ENCODE data around the gene ITIH4. TPM values are rescaled to one million over a fixed set of nuclear protein-coding genes. Genes with fewer than 3 reads are reported as not detected.
A peak's percentile ranks its signal among the peaks of the same experiment; 100 is the strongest.

ITIH4 gene
- total and polyA plus RNA-seq, 2 of the 13 experiments (the other 11 are each of a cell fraction or from before 2014, with no cell fraction given), result 2.7 to 5.3 TPM

GRCh38 chr3:52845157-52845556, 14.7 kb upstream of the ITIH4 start (continued):
- TF ChIP-seq ZNF687 (CRISPR knock-in tag; IDR thresholded peaks at IDR 0.05), result peak; percentile 17; the same call in 1 of the 2 replicates
- TF ChIP-seq PRMT3 (CRISPR knock-in tag; IDR thresholded peaks at IDR 0.05; ENCODE audit: borderline replicate concordance, low read depth), result no peak
- TF ChIP-seq PRDM15 (CRISPR knock-in tag; IDR thresholded peaks at IDR 0.05), result no peak
- TF ChIP-seq ZBED4 (CRISPR knock-in tag; IDR thresholded peaks at IDR 0.05; ENCODE audit: borderline replicate concordance), result no peak
- TF ChIP-seq ZBTB46 (CRISPR knock-in tag; IDR thresholded peaks at IDR 0.05; ENCODE audit: borderline replicate concordance), result no peak
- no peak for TF ChIP-seq RAD21 (CRISPR knock-in tag; IDR thresholded peaks at IDR 0.05)
- no peak for TF ChIP-seq ZNF646 (CRISPR knock-in tag; IDR thresholded peaks at IDR 0.05)
- TF ChIP-seq ZNF746 (CRISPR knock-in tag; IDR thresholded peaks at IDR 0.05), result no peak

All from HepG2 (cell line).